ENCODE results near the gene RBM47. TPM values are rescaled to one million over a fixed set of nuclear protein-coding genes. Genes with fewer than 3 reads are reported as not detected.

RBM47 gene
- total RNA-seq, 1 experiment from 2014 or later: 70.3 TPM

- no peak overlapping the region for H2BK20ac ChIP-seq (ENCODE audit: low read depth, low read length, poor library complexity, severe bottlenecking)
- peaks cover 3% of the 10 kb centered on the region for H3K4me1 ChIP-seq (ENCODE audit: insufficient read depth, low read length)
- H3K4ac ChIP-seq (ENCODE audit: low read depth, low read length): no peak overlapping the region
- H2BK12ac ChIP-seq (ENCODE audit: insufficient read length, low read depth, low read length): no peak overlapping the region
- no peak overlapping the region for H2BK5ac ChIP-seq (ENCODE audit: insufficient read length, low read length)
- peaks cover 10 to 17% (median 16%) of the 10 kb centered on the region in 3 experiments for H3K36me3 Mint-ChIP-seq (ENCODE audit: insufficient read depth in 1 of 3, low read depth in 3 of 3)
- H3K56ac ChIP-seq (ENCODE audit: insufficient read length, low read depth, low read length): no peak overlapping the region
- H3K23ac ChIP-seq (ENCODE audit: insufficient read length, low read depth, low read length): no peak overlapping the region
- no peak for TF ChIP-seq CTCF (conservative IDR thresholded peaks at IDR 0.05)
- no peak overlapping the region for H4K91ac ChIP-seq (ENCODE audit: insufficient read length, low read depth, low read length)
- H3K9me3 ChIP-seq (ENCODE audit: control insufficient read depth, low read depth, low read length): no peaks in the 10 kb centered on the region
- H2AFZ ChIP-seq (ENCODE audit: low read length): no peak overlapping the region
- no peak overlapping the region for H3K9ac ChIP-seq (ENCODE audit: extremely low read depth, insufficient read length, low read length)
- no peak overlapping the region for H3K4me2 ChIP-seq (ENCODE audit: insufficient read depth, insufficient read length, low read length)
- H3K27me3 ChIP-seq (ENCODE audit: insufficient read depth, low read length): no peaks in the 10 kb centered on the region
- no peak overlapping the region for H2BK120ac ChIP-seq (ENCODE audit: low read depth, low read length, poor library complexity, severe bottlenecking)
- no peak overlapping the region for H4K5ac ChIP-seq (ENCODE audit: insufficient read length, low read depth, low read length)
- H3K14ac ChIP-seq (ENCODE audit: insufficient read depth, low read length): no peak overlapping the region
- no peak overlapping the region for H4K8ac ChIP-seq (replicated peaks; ENCODE audit: insufficient read length, low read depth, low read length)
- H3T11ph ChIP-seq (ENCODE audit: low read length): no peak overlapping the region
- peaks cover 28 to 38% of the 10 kb centered on the region in 2 experiments for H3K4me1 Mint-ChIP-seq
- H3K79me2 ChIP-seq (ENCODE audit: insufficient read depth, low read length): no peaks in the 10 kb centered on the region; the same call in 1 of the 2 replicates
- peaks cover 9 to 10% of the 10 kb centered on the region in 2 experiments; a peak in 4 of 5 replicates for H3K9me3 Mint-ChIP-seq
- H3K18ac ChIP-seq (ENCODE audit: insufficient read length, low read depth, low read length): no peak overlapping the region
- WGBS (ENCODE audit: extremely low coverage, insufficient read length, low lambda C conversion rate): no CpG with 5 or more reads among the region's 1 CpG
- no peak for DNase-seq
- no peak overlapping the region for H3K4me3 Mint-ChIP-seq
- no peaks in the 10 kb centered on the region; the same call in 1 of the 2 replicates for H3K27me3 Mint-ChIP-seq (ENCODE audit: low read depth)
- H4K20me1 ChIP-seq (ENCODE audit: control insufficient read depth, insufficient read depth, insufficient read length): no peaks in the 10 kb centered on the region
- no peaks in the 10 kb centered on the region for H3K23me2 ChIP-seq (ENCODE audit: insufficient read length, low read depth, low read length, poor library complexity, severe bottlenecking)
- H3K79me1 ChIP-seq (ENCODE audit: insufficient read depth, low read depth, low read length, poor library complexity, severe bottlenecking): peaks cover 2% of the 10 kb centered on the region
- H2AK5ac ChIP-seq (ENCODE audit: insufficient read length, low read length): no peak overlapping the region
- peak overlapping the region in 1 of 3 experiments; percentile 44; a peak in 3 of 7 replicates for H3K27ac Mint-ChIP-seq
- no peak overlapping the region for H2BK15ac ChIP-seq (ENCODE audit: low read depth, low read length)
- H3K27ac ChIP-seq (ENCODE audit: insufficient read length, low read depth, low read length): no peak overlapping the region
Observed at GRCh38 chr4:40484346-40485090, 145.1 kb downstream of the RBM47 start.

All from H9 (cell line).